K562 (cell line): Measurements from ENCODE around the gene RNASEH2A. TPM values are rescaled to one million over a fixed set of nuclear protein-coding genes. Genes with fewer than 3 reads are reported as not detected.

ENCODE experiments used
- CBX5 ChIP-seq: IDR thresholded peaks from 2 replicates; pipeline ENCODE4 v1.6.1; 2014; ENCODE audit warnings: low read depth, borderline replicate concordance
- HCFC1 ChIP-seq: IDR thresholded peaks from 2 replicates; pipeline ENCODE4 v1.6.1; 2012; ENCODE audit warnings: low read depth, low read length, improper control_type of control experiment
- NFATC3 ChIP-seq: fragments of 450-650 bp; IDR thresholded peaks from 2 replicates; pipeline ENCODE4 v1.6.1; 2017; ENCODE audit warnings: mild to moderate bottlenecking
- ZBTB1 ChIP-seq: sonication (generic); formaldehyde crosslinking; IDR thresholded peaks from 2 replicates; pipeline ENCODE4 v1.8.1; 2023; ENCODE audit warnings: missing genetic modification reagents, low read depth, mild to moderate bottlenecking, borderline replicate concordance
- polyA plus RNA-seq, 8 experiments: library from polyadenylated mRNA; depleted of rRNA in 4 of 8; stranded (reverse) in 5 of 8; unstranded in 3 of 8; fragments of >200 nt; fragmentation: Nextera tagmentation in 2 of 8; fragmentation: Illumina TruSeq in 1 of 8; extraction: Ambion mirVana in 2 of 8; extraction: Trizol in 1 of 8; gene quantifications; 2 replicates each; pipeline versions ENCODE4 v1.2.1 to v1.2.3, GENCODE V29; 2011 to 2014; ENCODE audit warnings: inconsistent platforms in 1 of 8, missing spikeins in 1 of 8
- total RNA-seq, 7 experiments: library from RNA; depleted of rRNA in 6 of 7; stranded (reverse); fragments of >200 nt in 6 of 7; fragmentation: Illumina TruSeq in 2 of 7; extraction: Trizol in 2 of 7; gene quantifications; 2 replicates each; pipeline versions ENCODE4 v1.2.1 to v1.2.3, GENCODE V29; 2011 to 2021; ENCODE audit warnings: low replicate concordance in 1 of 7
- TF ChIP-seq, protein P1 (sequence below): fragments of 450-650 bp; IDR thresholded peaks from 2 replicates; pipeline ENCODE4 v1.6.1; 2016; ENCODE audit warnings: borderline replicate concordance
- TF ChIP-seq, protein P2 (sequence below): fragments of 200-600 bp; sonication (generic); IDR thresholded peaks from one replicate; pipeline ENCODE4 v1.6.1; 2012; ENCODE audit warnings: mild to moderate bottlenecking, low read depth, low read length, inconsistent platforms
- TF ChIP-seq, protein P3 (sequence below), 2 experiments: fragments of 450-650 bp in 1 of 2; IDR thresholded peaks; 2 replicates each; pipeline ENCODE4 v1.6.1; 2011 to 2017; ENCODE audit warnings: low read depth in 2 of 2, antibody characterized with exemption in 1 of 2, borderline replicate concordance in 1 of 2, low read length in 1 of 2, mild to moderate bottlenecking in 1 of 2, mixed read lengths in 1 of 2; ENCODE audit not compliant: control insufficient read depth in 1 of 2

Gene RNASEH2A
- total and polyA plus RNA-seq, 9 of the 15 experiments (the other 6 are each of a cell fraction or from before 2014, with no cell fraction given): 22.3 to 78.0 (median 61.7) TPM

DNA sequence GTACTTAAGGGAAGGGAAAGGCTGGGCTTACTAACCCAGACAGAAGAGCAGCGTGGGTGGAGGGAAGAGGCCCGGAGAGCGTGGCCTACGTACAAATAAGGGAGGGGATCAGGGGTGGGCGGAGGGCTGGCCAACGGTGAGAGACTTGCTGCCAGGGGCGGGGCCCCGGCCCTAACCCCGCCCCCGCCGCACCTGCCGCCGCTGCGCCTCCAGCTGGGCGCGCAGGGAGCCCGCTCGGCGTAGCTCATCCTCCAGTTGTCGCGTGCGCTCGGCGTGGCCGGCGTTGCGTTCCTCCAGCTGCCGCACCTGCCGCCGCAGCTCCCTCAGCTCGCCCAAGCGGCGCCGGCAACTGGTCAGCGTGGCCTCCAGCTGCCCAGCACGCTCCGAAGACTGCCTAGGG, 36.7 kb upstream of the RNASEH2A start (continued):
- TF ChIP-seq, protein P1, sequence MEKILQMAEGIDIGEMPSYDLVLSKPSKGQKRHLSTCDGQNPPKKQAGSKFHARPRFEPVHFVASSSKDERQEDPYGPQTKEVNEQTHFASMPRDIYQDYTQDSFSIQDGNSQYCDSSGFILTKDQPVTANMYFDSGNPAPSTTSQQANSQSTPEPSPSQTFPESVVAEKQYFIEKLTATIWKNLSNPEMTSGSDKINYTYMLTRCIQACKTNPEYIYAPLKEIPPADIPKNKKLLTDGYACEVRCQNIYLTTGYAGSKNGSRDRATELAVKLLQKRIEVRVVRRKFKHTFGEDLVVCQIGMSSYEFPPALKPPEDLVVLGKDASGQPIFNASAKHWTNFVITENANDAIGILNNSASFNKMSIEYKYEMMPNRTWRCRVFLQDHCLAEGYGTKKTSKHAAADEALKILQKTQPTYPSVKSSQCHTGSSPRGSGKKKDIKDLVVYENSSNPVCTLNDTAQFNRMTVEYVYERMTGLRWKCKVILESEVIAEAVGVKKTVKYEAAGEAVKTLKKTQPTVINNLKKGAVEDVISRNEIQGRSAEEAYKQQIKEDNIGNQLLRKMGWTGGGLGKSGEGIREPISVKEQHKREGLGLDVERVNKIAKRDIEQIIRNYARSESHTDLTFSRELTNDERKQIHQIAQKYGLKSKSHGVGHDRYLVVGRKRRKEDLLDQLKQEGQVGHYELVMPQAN: no peak
- no peak for TF ChIP-seq NFATC3
- TF ChIP-seq CBX5: no peak
- TF ChIP-seq HCFC1: no peak
- TF ChIP-seq, protein P2, sequence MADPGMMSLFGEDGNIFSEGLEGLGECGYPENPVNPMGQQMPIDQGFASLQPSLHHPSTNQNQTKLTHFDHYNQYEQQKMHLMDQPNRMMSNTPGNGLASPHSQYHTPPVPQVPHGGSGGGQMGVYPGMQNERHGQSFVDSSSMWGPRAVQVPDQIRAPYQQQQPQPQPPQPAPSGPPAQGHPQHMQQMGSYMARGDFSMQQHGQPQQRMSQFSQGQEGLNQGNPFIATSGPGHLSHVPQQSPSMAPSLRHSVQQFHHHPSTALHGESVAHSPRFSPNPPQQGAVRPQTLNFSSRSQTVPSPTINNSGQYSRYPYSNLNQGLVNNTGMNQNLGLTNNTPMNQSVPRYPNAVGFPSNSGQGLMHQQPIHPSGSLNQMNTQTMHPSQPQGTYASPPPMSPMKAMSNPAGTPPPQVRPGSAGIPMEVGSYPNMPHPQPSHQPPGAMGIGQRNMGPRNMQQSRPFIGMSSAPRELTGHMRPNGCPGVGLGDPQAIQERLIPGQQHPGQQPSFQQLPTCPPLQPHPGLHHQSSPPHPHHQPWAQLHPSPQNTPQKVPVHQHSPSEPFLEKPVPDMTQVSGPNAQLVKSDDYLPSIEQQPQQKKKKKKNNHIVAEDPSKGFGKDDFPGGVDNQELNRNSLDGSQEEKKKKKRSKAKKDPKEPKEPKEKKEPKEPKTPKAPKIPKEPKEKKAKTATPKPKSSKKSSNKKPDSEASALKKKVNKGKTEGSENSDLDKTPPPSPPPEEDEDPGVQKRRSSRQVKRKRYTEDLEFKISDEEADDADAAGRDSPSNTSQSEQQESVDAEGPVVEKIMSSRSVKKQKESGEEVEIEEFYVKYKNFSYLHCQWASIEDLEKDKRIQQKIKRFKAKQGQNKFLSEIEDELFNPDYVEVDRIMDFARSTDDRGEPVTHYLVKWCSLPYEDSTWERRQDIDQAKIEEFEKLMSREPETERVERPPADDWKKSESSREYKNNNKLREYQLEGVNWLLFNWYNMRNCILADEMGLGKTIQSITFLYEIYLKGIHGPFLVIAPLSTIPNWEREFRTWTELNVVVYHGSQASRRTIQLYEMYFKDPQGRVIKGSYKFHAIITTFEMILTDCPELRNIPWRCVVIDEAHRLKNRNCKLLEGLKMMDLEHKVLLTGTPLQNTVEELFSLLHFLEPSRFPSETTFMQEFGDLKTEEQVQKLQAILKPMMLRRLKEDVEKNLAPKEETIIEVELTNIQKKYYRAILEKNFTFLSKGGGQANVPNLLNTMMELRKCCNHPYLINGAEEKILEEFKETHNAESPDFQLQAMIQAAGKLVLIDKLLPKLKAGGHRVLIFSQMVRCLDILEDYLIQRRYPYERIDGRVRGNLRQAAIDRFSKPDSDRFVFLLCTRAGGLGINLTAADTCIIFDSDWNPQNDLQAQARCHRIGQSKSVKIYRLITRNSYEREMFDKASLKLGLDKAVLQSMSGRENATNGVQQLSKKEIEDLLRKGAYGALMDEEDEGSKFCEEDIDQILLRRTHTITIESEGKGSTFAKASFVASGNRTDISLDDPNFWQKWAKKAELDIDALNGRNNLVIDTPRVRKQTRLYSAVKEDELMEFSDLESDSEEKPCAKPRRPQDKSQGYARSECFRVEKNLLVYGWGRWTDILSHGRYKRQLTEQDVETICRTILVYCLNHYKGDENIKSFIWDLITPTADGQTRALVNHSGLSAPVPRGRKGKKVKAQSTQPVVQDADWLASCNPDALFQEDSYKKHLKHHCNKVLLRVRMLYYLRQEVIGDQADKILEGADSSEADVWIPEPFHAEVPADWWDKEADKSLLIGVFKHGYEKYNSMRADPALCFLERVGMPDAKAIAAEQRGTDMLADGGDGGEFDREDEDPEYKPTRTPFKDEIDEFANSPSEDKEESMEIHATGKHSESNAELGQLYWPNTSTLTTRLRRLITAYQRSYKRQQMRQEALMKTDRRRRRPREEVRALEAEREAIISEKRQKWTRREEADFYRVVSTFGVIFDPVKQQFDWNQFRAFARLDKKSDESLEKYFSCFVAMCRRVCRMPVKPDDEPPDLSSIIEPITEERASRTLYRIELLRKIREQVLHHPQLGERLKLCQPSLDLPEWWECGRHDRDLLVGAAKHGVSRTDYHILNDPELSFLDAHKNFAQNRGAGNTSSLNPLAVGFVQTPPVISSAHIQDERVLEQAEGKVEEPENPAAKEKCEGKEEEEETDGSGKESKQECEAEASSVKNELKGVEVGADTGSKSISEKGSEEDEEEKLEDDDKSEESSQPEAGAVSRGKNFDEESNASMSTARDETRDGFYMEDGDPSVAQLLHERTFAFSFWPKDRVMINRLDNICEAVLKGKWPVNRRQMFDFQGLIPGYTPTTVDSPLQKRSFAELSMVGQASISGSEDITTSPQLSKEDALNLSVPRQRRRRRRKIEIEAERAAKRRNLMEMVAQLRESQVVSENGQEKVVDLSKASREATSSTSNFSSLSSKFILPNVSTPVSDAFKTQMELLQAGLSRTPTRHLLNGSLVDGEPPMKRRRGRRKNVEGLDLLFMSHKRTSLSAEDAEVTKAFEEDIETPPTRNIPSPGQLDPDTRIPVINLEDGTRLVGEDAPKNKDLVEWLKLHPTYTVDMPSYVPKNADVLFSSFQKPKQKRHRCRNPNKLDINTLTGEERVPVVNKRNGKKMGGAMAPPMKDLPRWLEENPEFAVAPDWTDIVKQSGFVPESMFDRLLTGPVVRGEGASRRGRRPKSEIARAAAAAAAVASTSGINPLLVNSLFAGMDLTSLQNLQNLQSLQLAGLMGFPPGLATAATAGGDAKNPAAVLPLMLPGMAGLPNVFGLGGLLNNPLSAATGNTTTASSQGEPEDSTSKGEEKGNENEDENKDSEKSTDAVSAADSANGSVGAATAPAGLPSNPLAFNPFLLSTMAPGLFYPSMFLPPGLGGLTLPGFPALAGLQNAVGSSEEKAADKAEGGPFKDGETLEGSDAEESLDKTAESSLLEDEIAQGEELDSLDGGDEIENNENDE: no peak
- no peak for TF ChIP-seq ZBTB1
- TF ChIP-seq, protein P3, sequence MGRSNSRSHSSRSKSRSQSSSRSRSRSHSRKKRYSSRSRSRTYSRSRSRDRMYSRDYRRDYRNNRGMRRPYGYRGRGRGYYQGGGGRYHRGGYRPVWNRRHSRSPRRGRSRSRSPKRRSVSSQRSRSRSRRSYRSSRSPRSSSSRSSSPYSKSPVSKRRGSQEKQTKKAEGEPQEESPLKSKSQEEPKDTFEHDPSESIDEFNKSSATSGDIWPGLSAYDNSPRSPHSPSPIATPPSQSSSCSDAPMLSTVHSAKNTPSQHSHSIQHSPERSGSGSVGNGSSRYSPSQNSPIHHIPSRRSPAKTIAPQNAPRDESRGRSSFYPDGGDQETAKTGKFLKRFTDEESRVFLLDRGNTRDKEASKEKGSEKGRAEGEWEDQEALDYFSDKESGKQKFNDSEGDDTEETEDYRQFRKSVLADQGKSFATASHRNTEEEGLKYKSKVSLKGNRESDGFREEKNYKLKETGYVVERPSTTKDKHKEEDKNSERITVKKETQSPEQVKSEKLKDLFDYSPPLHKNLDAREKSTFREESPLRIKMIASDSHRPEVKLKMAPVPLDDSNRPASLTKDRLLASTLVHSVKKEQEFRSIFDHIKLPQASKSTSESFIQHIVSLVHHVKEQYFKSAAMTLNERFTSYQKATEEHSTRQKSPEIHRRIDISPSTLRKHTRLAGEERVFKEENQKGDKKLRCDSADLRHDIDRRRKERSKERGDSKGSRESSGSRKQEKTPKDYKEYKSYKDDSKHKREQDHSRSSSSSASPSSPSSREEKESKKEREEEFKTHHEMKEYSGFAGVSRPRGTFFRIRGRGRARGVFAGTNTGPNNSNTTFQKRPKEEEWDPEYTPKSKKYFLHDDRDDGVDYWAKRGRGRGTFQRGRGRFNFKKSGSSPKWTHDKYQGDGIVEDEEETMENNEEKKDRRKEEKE (IDR thresholded peaks at IDR 0.05; ENCODE audit: borderline replicate concordance in 1 of 2, control insufficient read depth in 1 of 2, low read depth in 2 of 2, low read length in 1 of 2): no peak
